CD14-positive monocyte (primary cell): ENCODE measurements around the gene RAB40AL. TPM values are rescaled to one million over a fixed set of nuclear protein-coding genes. Genes with fewer than 3 reads are reported as not detected.

Experiments used
- DNase-seq, 3 donors: peaks; one replicate each; pipeline ENCODE4 v3.0.0-alpha.2; 2011 to 2022
- H2AFZ ChIP-seq: 2 replicates; pipeline ENCODE4 v1.6.0; 2012; ENCODE audit warnings: mild to moderate bottlenecking, low read depth, low read length, inconsistent platforms; ENCODE audit not compliant: insufficient read depth, poor library complexity, severe bottlenecking
- H3K27ac ChIP-seq, 2 donors: 1 replicate in 1 of 2; 2 replicates in 1 of 2; pipeline ENCODE4 v1.5.1; 2012 to 2013; ENCODE audit warnings: low read length in 2 of 2, control low read depth in 1 of 2, inconsistent platforms in 1 of 2, low read depth in 1 of 2, mild to moderate bottlenecking in 1 of 2
- H3K27me3 ChIP-seq, 2 donors: one replicate each; pipeline versions ENCODE4 v1.6.0 to v1.6.1; 2011 to 2013; ENCODE audit warnings: low read length in 2 of 2; ENCODE audit not compliant: control insufficient read depth in 2 of 2, insufficient read depth in 2 of 2
- H3K36me3 ChIP-seq, 2 donors: replicated peaks in 1 of 2; 1 replicate in 1 of 2; 2 replicates in 1 of 2; pipeline versions ENCODE4 v1.5.1 to v1.6.1; 2012 to 2013; ENCODE audit warnings: low read length in 2 of 2, control low read depth in 1 of 2, inconsistent platforms in 1 of 2, mild to moderate bottlenecking in 1 of 2; ENCODE audit not compliant: insufficient read depth in 2 of 2, control insufficient read depth in 1 of 2
- H3K4me1 ChIP-seq, 2 donors: 1 replicate in 1 of 2; 2 replicates in 1 of 2; pipeline versions ENCODE4 v1.5.1 to v1.6.1; 2012 to 2013; ENCODE audit warnings: low read length in 2 of 2, control low read depth in 1 of 2, inconsistent platforms in 1 of 2, mild to moderate bottlenecking in 1 of 2, moderate library complexity in 1 of 2; ENCODE audit not compliant: insufficient read depth in 2 of 2, control insufficient read depth in 1 of 2
- H3K4me2 ChIP-seq: replicated peaks from 2 replicates; pipeline ENCODE3; 2012; ENCODE audit warnings: low read length, moderate library complexity, mild to moderate bottlenecking; ENCODE audit not compliant: poor library complexity, severe bottlenecking; ENCODE audit errors: extremely low read depth
- H3K4me3 ChIP-seq, 3 experiments: fragments of 200-600 bp in 1 of 3; sonication (generic) in 1 of 3; replicated peaks in 1 of 3; 1 replicate in 2 of 3; 2 replicates in 1 of 3; pipeline ENCODE4 v1.5.1; 2011 to 2013; ENCODE audit warnings: low read length in 3 of 3, mild to moderate bottlenecking in 3 of 3, control low read depth in 2 of 3, low read depth in 2 of 3, inconsistent platforms in 1 of 3, moderate library complexity in 1 of 3
- H3K79me2 ChIP-seq: 2 replicates; pipeline ENCODE4 v1.6.0; 2012; ENCODE audit warnings: mild to moderate bottlenecking, control low read depth, inconsistent platforms, low read length, moderate library complexity; ENCODE audit not compliant: insufficient read depth
- H3K9ac ChIP-seq: 2 replicates; pipeline ENCODE4 v1.6.0; 2017; ENCODE audit warnings: low read length, mild to moderate bottlenecking; ENCODE audit not compliant: insufficient read depth, poor library complexity, severe bottlenecking
- H3K9me3 ChIP-seq, 2 donors: replicated peaks in 1 of 2; 1 replicate in 1 of 2; 2 replicates in 1 of 2; pipeline versions ENCODE4 v1.5.1 to v1.6.1; 2012 to 2013; ENCODE audit warnings: low read length in 2 of 2, control low read depth in 1 of 2; ENCODE audit not compliant: control insufficient read depth in 1 of 2, insufficient read depth in 1 of 2
- H4K20me1 ChIP-seq: 2 replicates; pipeline ENCODE4 v1.6.0; 2012; ENCODE audit warnings: mild to moderate bottlenecking, low read length, control low read depth, moderate library complexity; ENCODE audit not compliant: insufficient read depth
- H3K27ac Mint-ChIP-seq, 7 donors: one replicate each; pipeline ENCODE4 v1.8.0; 2020; ENCODE audit warnings: mild to moderate bottlenecking in 7 of 7, mixed read lengths in 7 of 7, moderate library complexity in 6 of 7, inconsistent platforms in 2 of 7
- H3K27me3 Mint-ChIP-seq, 3 donors: one replicate each; pipeline ENCODE4 v1.8.0; 2021 to 2022; ENCODE audit warnings: low read depth in 3 of 3, mild to moderate bottlenecking in 3 of 3, mixed read lengths in 3 of 3, moderate library complexity in 3 of 3, inconsistent platforms in 1 of 3
- H3K36me3 Mint-ChIP-seq, 2 donors: one replicate each; pipeline ENCODE4 v1.8.0; 2020; ENCODE audit warnings: mixed read lengths in 2 of 2, inconsistent platforms in 1 of 2, mild to moderate bottlenecking in 1 of 2
- H3K4me1 Mint-ChIP-seq: one replicate; pipeline ENCODE4 v1.8.0; 2020; ENCODE audit warnings: mild to moderate bottlenecking, mixed read lengths
- H3K4me3 Mint-ChIP-seq, 2 donors: one replicate each; pipeline ENCODE4 v1.8.0; 2020; ENCODE audit warnings: mild to moderate bottlenecking in 2 of 2, mixed read lengths in 2 of 2, moderate library complexity in 1 of 2
- H3K9me3 Mint-ChIP-seq, 7 donors: one replicate each; pipeline ENCODE4 v1.8.0; 2020 to 2022; ENCODE audit warnings: mixed read lengths in 7 of 7, mild to moderate bottlenecking in 6 of 7, moderate library complexity in 6 of 7, inconsistent platforms in 2 of 7
- WGBS: methylation state at CpG from one replicate; pipeline ENCODE4 v1.1.5; 2013; ENCODE audit warnings: missing lambda C conversion rate; ENCODE audit not compliant: insufficient coverage; 5-methylcytosine and 5-hydroxymethylcytosine counted together
- intact Hi-C, 2 donors: fragments of 100-400 bp; cut with micrococcal nuclease; formaldehyde crosslinking; loops; one replicate each; pipeline versions ENCODE4 v1.15.0 to v1.15.1; 2023
- polyA plus RNA-seq, 3 donors: library from polyadenylated mRNA; depleted of rRNA in 1 of 3; unstranded in 2 of 3; stranded (reverse) in 1 of 3; fragments of 300-500 nt in 2 of 3; fragments of >200 nt in 1 of 3; fragmentation: Illumina TruSeq in 2 of 3; gene quantifications; 1 replicate in 2 of 3; 2 replicates in 1 of 3; pipeline ENCODE4 v1.2.3, GENCODE V29; 2012 to 2021
- TF ChIP-seq, protein P1 (sequence below): fragments of 200-600 bp; IDR thresholded peaks from one replicate; pipeline ENCODE4 v1.8.0; 2022; ENCODE audit warnings: antibody characterized with exemption, mild to moderate bottlenecking

Gene RAB40AL
- polyA plus RNA-seq, 3 donors = 0.13 TPM; not detected in 2

DNA sequence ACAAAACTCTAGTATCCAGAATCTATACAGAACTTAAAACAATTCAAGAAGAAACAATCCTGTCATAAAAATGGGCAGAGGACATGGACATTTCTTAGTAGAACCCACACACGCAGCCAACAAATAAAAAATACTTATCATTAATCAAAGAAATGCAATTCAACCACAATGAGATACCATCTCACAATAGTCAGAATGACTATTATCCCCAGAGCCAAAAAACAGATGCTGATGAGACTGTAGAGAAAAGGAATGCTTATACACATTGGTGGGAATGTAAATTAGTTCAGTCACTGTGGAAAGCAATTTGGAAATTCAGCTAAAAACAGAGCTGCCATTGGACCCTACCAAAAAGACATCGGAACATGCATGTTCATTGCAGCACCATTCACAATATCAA lies 37.9 kb downstream of the RAB40AL start:
- Histone ChIP-seq H3K27me3 (no peaks in the 10 kb centered on the region), H3K9me3 (peaks cover 9 to 29% of the 10 kb centered on the region in 2 donors), H3K9ac (no peak overlapping the region), H4K20me1 (no peaks in the 10 kb centered on the region), H3K4me1 (peaks cover 0 to 12% of the 10 kb centered on the region in 2 donors), H2AFZ (no peak overlapping the region), H3K79me2 (no peaks in the 10 kb centered on the region), H3K4me3 (no peak overlapping the region), H3K36me3 (no peaks in the 10 kb centered on the region), H3K4me2 (no peak overlapping the region), H3K27ac (no peak overlapping the region)
- no peaks in the 10 kb centered on the region for H3K27me3 Mint-ChIP-seq
- H3K4me1 Mint-ChIP-seq = peaks cover 18% of the 10 kb centered on the region
- WGBS = no CpG with 5 or more reads among the region's 2 CpGs
- TF ChIP-seq, protein P1, sequence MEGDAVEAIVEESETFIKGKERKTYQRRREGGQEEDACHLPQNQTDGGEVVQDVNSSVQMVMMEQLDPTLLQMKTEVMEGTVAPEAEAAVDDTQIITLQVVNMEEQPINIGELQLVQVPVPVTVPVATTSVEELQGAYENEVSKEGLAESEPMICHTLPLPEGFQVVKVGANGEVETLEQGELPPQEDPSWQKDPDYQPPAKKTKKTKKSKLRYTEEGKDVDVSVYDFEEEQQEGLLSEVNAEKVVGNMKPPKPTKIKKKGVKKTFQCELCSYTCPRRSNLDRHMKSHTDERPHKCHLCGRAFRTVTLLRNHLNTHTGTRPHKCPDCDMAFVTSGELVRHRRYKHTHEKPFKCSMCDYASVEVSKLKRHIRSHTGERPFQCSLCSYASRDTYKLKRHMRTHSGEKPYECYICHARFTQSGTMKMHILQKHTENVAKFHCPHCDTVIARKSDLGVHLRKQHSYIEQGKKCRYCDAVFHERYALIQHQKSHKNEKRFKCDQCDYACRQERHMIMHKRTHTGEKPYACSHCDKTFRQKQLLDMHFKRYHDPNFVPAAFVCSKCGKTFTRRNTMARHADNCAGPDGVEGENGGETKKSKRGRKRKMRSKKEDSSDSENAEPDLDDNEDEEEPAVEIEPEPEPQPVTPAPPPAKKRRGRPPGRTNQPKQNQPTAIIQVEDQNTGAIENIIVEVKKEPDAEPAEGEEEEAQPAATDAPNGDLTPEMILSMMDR = no peak
- no peak overlapping the region for H3K4me3 Mint-ChIP-seq
- DNase-seq = no peak
- no peak overlapping the region for H3K27ac Mint-ChIP-seq
- intact Hi-C loops = no loop called here
- no peaks in the 10 kb centered on the region for H3K36me3 Mint-ChIP-seq
- H3K9me3 Mint-ChIP-seq = peaks cover 16 to 35% (median 24%) of the 10 kb centered on the region in 7 donors

DNA sequence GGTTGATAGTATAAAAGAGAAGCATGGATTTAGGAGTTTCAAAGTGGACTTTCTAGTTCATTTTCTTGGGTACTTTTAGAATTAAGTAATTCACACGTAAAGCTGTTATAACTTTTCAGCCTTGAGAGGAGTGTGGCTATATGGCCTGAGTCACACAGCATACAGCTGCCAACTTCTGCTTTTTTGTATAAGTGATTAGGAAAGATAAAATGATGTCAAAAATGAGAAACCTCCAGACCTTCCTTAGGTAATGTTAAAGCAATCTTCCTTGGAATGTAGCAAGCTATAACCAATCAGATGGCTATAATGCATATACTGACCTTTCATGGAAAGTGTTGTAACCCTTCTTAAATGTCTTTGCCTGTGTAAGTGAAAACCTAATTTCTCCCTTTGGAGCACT lies 39.2 kb downstream of the RAB40AL start:
- TF ChIP-seq, protein P1 = no peak
- Histone ChIP-seq H4K20me1 (no peaks in the 10 kb centered on the region), H3K79me2 (no peaks in the 10 kb centered on the region), H3K36me3 (no peaks in the 10 kb centered on the region), H2AFZ (no peak overlapping the region), H3K9ac (no peak overlapping the region), H3K4me2 (no peak overlapping the region), H3K27me3 (no peaks in the 10 kb centered on the region), H3K4me3 (no peak overlapping the region), H3K9me3 (peaks cover 9 to 19% of the 10 kb centered on the region in 2 donors), H3K27ac (no peak overlapping the region), H3K4me1 (peaks cover 0 to 12% of the 10 kb centered on the region in 2 donors)
- no CpG with 5 or more reads among the region's 1 CpG for WGBS
- intact Hi-C loops = no loop called here
- Mint-ChIP-seq H3K4me1 (peaks cover 18% of the 10 kb centered on the region), H3K4me3 (no peak overlapping the region), H3K9me3 (peaks cover 10 to 23% (median 18%) of the 10 kb centered on the region in 7 donors), H3K27me3 (no peaks in the 10 kb centered on the region), H3K36me3 (no peaks in the 10 kb centered on the region), H3K27ac (peak overlapping the region in 6 of 7 donors; percentile 12 to 85 (median 58))
- DNase-seq = peak; percentile 21 to 69 (median 64)
